ENCODE results near the gene SCYGR3. TPM values are rescaled to one million over a fixed set of nuclear protein-coding genes. Genes with fewer than 3 reads are reported as not detected.

SCYGR3 gene
- total and polyA plus RNA-seq, 7 donors: not detected

DNA sequence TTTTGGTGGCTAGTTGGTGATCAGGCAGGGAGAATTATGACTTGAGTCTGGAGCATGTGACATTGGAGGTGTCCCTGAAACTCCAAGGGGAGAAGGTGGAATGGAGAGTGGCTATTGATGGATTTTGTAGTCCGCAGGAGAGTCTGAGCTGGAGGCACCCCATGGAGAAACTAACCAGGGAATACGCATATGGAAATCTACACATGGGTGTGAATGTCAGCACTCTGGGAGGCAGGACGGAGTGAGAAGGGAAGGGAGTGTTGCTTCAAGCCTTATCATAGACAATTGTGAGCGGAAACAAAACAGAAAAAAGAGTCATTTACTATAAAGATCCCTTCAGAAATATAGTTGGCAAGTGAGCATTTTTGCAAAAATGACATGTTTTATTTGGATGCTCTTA lies 2.0 kb upstream of the SCYGR3 start:
- no peak for DNase-seq
- H3K4me1 ChIP-seq: no peaks in the 10 kb centered on the region
- no peaks in the 10 kb centered on the region for H3K36me3 ChIP-seq
- no peak overlapping the region for H3K27ac ChIP-seq
- H3K9me3 ChIP-seq: no peaks in the 10 kb centered on the region
- no peaks in the 10 kb centered on the region for H3K27me3 ChIP-seq
- H3K4me3 ChIP-seq: no peak overlapping the region
- intact Hi-C loops (cut with DNase I): no loop called here
- TF ChIP-seq, protein P1, sequence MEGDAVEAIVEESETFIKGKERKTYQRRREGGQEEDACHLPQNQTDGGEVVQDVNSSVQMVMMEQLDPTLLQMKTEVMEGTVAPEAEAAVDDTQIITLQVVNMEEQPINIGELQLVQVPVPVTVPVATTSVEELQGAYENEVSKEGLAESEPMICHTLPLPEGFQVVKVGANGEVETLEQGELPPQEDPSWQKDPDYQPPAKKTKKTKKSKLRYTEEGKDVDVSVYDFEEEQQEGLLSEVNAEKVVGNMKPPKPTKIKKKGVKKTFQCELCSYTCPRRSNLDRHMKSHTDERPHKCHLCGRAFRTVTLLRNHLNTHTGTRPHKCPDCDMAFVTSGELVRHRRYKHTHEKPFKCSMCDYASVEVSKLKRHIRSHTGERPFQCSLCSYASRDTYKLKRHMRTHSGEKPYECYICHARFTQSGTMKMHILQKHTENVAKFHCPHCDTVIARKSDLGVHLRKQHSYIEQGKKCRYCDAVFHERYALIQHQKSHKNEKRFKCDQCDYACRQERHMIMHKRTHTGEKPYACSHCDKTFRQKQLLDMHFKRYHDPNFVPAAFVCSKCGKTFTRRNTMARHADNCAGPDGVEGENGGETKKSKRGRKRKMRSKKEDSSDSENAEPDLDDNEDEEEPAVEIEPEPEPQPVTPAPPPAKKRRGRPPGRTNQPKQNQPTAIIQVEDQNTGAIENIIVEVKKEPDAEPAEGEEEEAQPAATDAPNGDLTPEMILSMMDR (IDR thresholded peaks at IDR 0.05): no peak
- TF ChIP-seq POLR2AphosphoS5 (IDR thresholded peaks at IDR 0.05) (no peak), POLR2A (IDR thresholded peaks at IDR 0.05) (no peak)
- 81 to 87% methylated on average over 4 of the region's 4 CpGs for WGBS, 2 donors

DNA sequence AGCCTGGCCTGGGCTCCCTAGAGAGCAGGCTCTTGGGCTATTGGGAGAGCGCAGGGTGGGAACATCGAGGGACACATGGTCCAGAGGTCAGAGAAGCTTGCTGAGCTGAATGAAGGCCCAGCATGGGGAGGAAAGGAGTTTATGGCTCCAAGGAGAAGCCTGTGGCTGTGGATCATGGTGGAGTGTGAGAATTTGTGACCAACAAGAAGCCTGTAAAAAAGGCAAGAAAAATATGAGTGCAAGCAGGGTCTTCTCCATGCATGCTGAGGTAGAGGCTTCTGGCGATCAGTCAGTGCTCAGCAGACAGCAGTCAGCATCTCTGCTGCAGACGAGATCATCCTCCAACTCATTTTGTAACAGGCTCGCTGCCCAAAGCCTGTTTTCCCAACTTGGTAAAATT lies 1.3 kb upstream of the SCYGR3 start:
- Histone ChIP-seq H3K9me3 (no peaks in the 10 kb centered on the region), H3K27me3 (no peaks in the 10 kb centered on the region), H3K4me1 (no peaks in the 10 kb centered on the region), H3K27ac (no peak overlapping the region), H3K36me3 (no peaks in the 10 kb centered on the region), H3K4me3 (no peak overlapping the region)
- WGBS, 2 donors: 84 to 87% methylated on average over 5 of the region's 5 CpGs
- intact Hi-C loops (cut with DNase I): no loop called here
- no peak for DNase-seq
- TF ChIP-seq EP300 (IDR thresholded peaks at IDR 0.05) (no peak), POLR2AphosphoS5 (IDR thresholded peaks at IDR 0.05) (no peak)

DNA sequence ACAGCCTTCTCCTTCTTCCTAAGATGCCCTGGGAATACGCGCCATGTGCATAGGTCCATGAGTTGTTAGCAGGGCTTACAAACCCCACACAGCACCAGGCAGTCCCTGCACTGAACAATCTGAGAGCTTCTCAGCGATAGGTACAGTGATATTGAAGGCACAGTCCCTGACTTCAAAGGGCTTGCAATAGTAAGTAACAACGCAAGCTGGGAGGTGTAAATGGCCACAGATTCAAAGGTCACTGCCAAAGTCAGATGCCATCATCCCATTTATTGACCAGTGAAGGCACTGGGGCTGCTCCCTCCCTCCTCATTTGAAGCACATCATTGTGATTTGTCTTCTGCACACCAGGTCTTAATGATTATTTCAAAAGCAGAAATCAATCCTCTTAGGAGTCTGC lies 541 bp upstream of the SCYGR3 start:
- DNase-seq: no peak

DNA sequence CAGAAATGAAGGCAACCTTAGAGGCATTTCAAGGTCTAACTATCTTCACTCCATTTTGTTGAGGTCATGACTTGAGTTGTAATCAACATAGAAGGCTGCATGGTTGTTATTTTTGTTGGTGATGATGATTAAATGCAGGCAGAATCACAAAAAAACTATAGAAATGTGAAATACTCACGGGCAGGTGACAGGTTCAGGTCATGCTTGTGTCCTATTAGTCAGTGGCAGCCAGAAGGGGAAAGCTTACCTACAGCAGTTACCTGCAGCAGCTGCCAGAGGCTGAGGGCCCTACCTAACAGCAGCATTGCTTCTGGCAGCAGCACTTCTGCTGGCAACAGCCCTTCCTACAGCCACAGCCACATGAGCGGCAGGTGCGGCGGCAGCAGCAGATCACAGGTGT lies 394 bp downstream of the SCYGR3 start:
- TF ChIP-seq, protein P1 (IDR thresholded peaks at IDR 0.05): no peak
- TF ChIP-seq POLR2A (IDR thresholded peaks at IDR 0.05) (no peak), EP300 (IDR thresholded peaks at IDR 0.05) (no peak), POLR2AphosphoS5 (IDR thresholded peaks at IDR 0.05) (no peak)
- no peaks in the 10 kb centered on the region for H3K4me1 ChIP-seq
- no peak overlapping the region for H3K4me3 ChIP-seq
- H3K27ac ChIP-seq: no peak overlapping the region
- 92 to 96% methylated on average over 4 of the region's 4 CpGs for WGBS, 2 donors
- DNase-seq: no peak
- H3K9me3 ChIP-seq: no peaks in the 10 kb centered on the region
- no peaks in the 10 kb centered on the region for H3K36me3 ChIP-seq
- intact Hi-C loops (cut with DNase I): no loop called here
- H3K27me3 ChIP-seq: no peaks in the 10 kb centered on the region

More for the DNA sequence above, 541 bp upstream of the SCYGR3 start:
- intact Hi-C loops (cut with DNase I): no loop called here
- H3K9me3 ChIP-seq: no peaks in the 10 kb centered on the region
- no peak overlapping the region for H3K27ac ChIP-seq
- WGBS, 2 donors: 86 to 97% methylated on average over 4 of the region's 4 CpGs
- H3K36me3 ChIP-seq: no peaks in the 10 kb centered on the region
- no peaks in the 10 kb centered on the region for H3K4me1 ChIP-seq
- H3K4me3 ChIP-seq: no peak overlapping the region
- no peaks in the 10 kb centered on the region for H3K27me3 ChIP-seq
- TF ChIP-seq POLR2AphosphoS5 (IDR thresholded peaks at IDR 0.05): no peak
- TF ChIP-seq, protein P1 (IDR thresholded peaks at IDR 0.05): no peak
- TF ChIP-seq POLR2A (IDR thresholded peaks at IDR 0.05): no peak
- TF ChIP-seq EP300 (IDR thresholded peaks at IDR 0.05): no peak

DNA sequence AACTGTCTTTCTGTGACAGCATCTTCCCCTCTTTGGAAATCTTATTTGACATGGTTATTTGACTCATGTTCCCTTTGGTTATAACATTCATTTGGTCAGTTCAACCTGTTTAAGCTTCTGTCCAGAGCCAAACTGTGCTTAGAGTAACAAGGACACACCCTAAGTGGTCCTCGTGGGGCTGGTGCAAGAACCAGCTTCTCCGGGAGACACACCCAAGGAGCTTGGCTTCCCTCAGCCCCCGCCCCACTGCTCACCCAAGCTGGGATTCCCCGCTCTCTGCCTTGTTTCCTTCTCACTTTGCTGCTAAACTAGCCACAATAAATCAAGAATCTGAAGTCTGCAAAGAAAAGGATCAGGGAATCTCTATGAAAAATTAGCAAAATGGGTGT lies 1.4 kb downstream of the SCYGR3 start:
- DNase-seq: no peak
- Histone ChIP-seq H3K27me3 (no peaks in the 10 kb centered on the region), H3K36me3 (no peaks in the 10 kb centered on the region), H3K4me3 (no peak overlapping the region), H3K9me3 (no peaks in the 10 kb centered on the region), H3K27ac (no peak overlapping the region), H3K4me1 (no peaks in the 10 kb centered on the region)
- TF ChIP-seq EP300 (IDR thresholded peaks at IDR 0.05) (no peak), POLR2AphosphoS5 (IDR thresholded peaks at IDR 0.05) (no peak), POLR2A (IDR thresholded peaks at IDR 0.05) (no peak)
- TF ChIP-seq, protein P1 (IDR thresholded peaks at IDR 0.05): no peak
- 42 to 66% methylated on average over 4 of the region's 4 CpGs for WGBS, 2 donors
- intact Hi-C loops (cut with DNase I): no loop called here

Measured in sigmoid colon (tissue), 7 donors.